HepG2 (cell line): ENCODE measurements around the gene ARCN1. TPM values are rescaled to one million over a fixed set of nuclear protein-coding genes. Genes with fewer than 3 reads are reported as not detected.
A peak's percentile ranks its signal among the peaks of the same experiment; 100 is the strongest.
"Not testable (repeated sequence)": the region's sequence is repeated elsewhere in the genome, so short reads cannot be mapped to it uniquely, and the experiment has no call there.

Experiments used
- ATAC-seq: fragments of 200-7000 bp; cut with Tn5 transposase; 3 replicates; pipeline ENCODE4 v1.9.1; 2020; ENCODE audit warnings: mild to moderate bottlenecking, moderate library complexity
- BruUV-seq: library from RNA; stranded (reverse); fragments of 400-500 nt; replicated peaks from 2 replicates; lab custom pipeline; 2021; lab: Mats Ljungman, UMichigan
- CTCF ChIA-PET: fragments of 300-600 bp; formaldehyde crosslinking; extraction: SDS; loops from one replicate; lab custom pipeline; 2021; ENCODE audit warnings: low total read pairs, inconsistent platforms, low intra/inter-chr PET ratio; lab: Yijun Ruan, JAX
- POLR2A ChIA-PET: fragments of 350-600 bp; sonication (Branson Sonifier 250); formaldehyde crosslinking; loops from one replicate; lab custom pipeline; 2020; ENCODE audit warnings: antibody characterized with exemption, inconsistent platforms; lab: Yijun Ruan, JAX
- DNase-seq: peaks from one replicate; pipeline ENCODE4 v3.0.0-alpha.2; 2015; ENCODE audit warnings: low spot score
- FAIRE-seq: peaks from 3 replicates; lab custom pipeline; 2011; peaks lifted over from hg19 to GRCh38; lab: Jason Lieb, UNC
- H2AFZ ChIP-seq: one replicate; pipeline ENCODE4 v1.6.1; 2011; ENCODE audit warnings: low read length, inconsistent platforms
- H3K27ac ChIP-seq: fragments of 300-600 bp; 3 replicates; pipeline ENCODE4 v1.8.0; 2011; ENCODE audit warnings: mixed run types, mild to moderate bottlenecking, mixed read lengths, low read length, inconsistent platforms; ENCODE audit not compliant: insufficient read depth; ENCODE audit errors: extremely low read length
- H3K27me3 ChIP-seq, 2 experiments: fragments of 200-600 bp in 1 of 2; 2 replicates in 1 of 2; 3 replicates in 1 of 2; pipeline versions ENCODE4 v1.6.0 to v1.8.0; 2011; ENCODE audit warnings: low read length in 2 of 2, mild to moderate bottlenecking in 2 of 2, moderate library complexity in 2 of 2, inconsistent platforms in 1 of 2; ENCODE audit not compliant: insufficient read depth in 2 of 2, control insufficient read depth in 1 of 2
- H3K36me3 ChIP-seq, 2 experiments: fragments of 200-600 bp in 1 of 2; replicated peaks in 1 of 2; 2 replicates in 1 of 2; 3 replicates in 1 of 2; pipeline versions ENCODE4 v1.5.1 to v1.8.0; 2011; ENCODE audit warnings: low read length in 2 of 2, inconsistent platforms in 1 of 2; ENCODE audit not compliant: insufficient read depth in 2 of 2, control insufficient read depth in 1 of 2
- H3K4me1 ChIP-seq: 2 replicates; pipeline ENCODE4 v1.5.1; 2012; ENCODE audit warnings: low read length, inconsistent platforms; ENCODE audit not compliant: insufficient read depth
- H3K4me2 ChIP-seq: 2 replicates; pipeline ENCODE4 v1.6.0; 2011; ENCODE audit warnings: low read depth, low read length, inconsistent platforms
- H3K4me3 ChIP-seq, 3 experiments: fragments of 200-600 bp in 1 of 3; sonication (generic), shearing (Covaris generic) in 1 of 3; replicated peaks in 1 of 3; 2 replicates each; pipeline ENCODE4 v1.5.1; 2011 to 2016; ENCODE audit warnings: low read length in 3 of 3, inconsistent platforms in 2 of 3, low read depth in 2 of 3, mild to moderate bottlenecking in 2 of 3, control low read depth in 1 of 3, mixed read lengths in 1 of 3; ENCODE audit not compliant: insufficient read depth in 1 of 3
- H3K79me2 ChIP-seq: one replicate; pipeline ENCODE4 v1.6.1; 2011; ENCODE audit warnings: low read length, inconsistent platforms; ENCODE audit not compliant: insufficient read depth
- H3K9ac ChIP-seq: 2 replicates; pipeline ENCODE4 v1.6.0; 2011; ENCODE audit warnings: mild to moderate bottlenecking, low read depth, low read length, inconsistent platforms; ENCODE audit not compliant: insufficient read depth
- H3K9me3 ChIP-seq: 2 replicates; pipeline ENCODE4 v1.5.1; 2012; ENCODE audit warnings: mild to moderate bottlenecking, low read length
- H4K20me1 ChIP-seq: 2 replicates; pipeline ENCODE4 v1.6.0; 2011; ENCODE audit warnings: inconsistent platforms, mild to moderate bottlenecking, low read length, moderate library complexity; ENCODE audit not compliant: insufficient read depth
- NR2F6 ChIP-seq, 2 experiments: IDR thresholded peaks; 2 replicates each; pipeline ENCODE4 v1.6.1; 2016; ENCODE audit warnings: antibody characterized with exemption in 1 of 2, mild to moderate bottlenecking in 1 of 2
- ZBTB38 ChIP-seq: sonication (generic); formaldehyde crosslinking; IDR thresholded peaks from 2 replicates; pipeline ENCODE4 v1.5.1; 2020; ENCODE audit warnings: mild to moderate bottlenecking, missing genetic modification reagents
- ZMYM3 ChIP-seq: sonication (generic); formaldehyde crosslinking; IDR thresholded peaks from 2 replicates; pipeline ENCODE4 v1.5.1; 2020; ENCODE audit warnings: mild to moderate bottlenecking, missing genetic modification reagents
- ZNF350 ChIP-seq: sonication (generic); formaldehyde crosslinking; IDR thresholded peaks from 2 replicates; pipeline ENCODE4 v1.4.0; 2020; ENCODE audit warnings: mild to moderate bottlenecking, low read depth, missing genetic modification reagents, borderline replicate concordance
- ZNF460 ChIP-seq: sonication (generic); formaldehyde crosslinking; IDR thresholded peaks from 2 replicates; pipeline ENCODE4 v1.5.1; 2020; ENCODE audit warnings: missing genetic modification reagents, mild to moderate bottlenecking, borderline replicate concordance
- ZNF816 ChIP-seq: sonication (generic); formaldehyde crosslinking; IDR thresholded peaks from 2 replicates; pipeline ENCODE4 v1.8.0; 2022; ENCODE audit warnings: missing genetic modification reagents, mild to moderate bottlenecking, borderline replicate concordance
- WGBS: methylation state at CpG from one replicate; pipeline ENCODE4 v1.1.6; 2017; ENCODE audit warnings: low lambda C conversion rate; 5-methylcytosine and 5-hydroxymethylcytosine counted together
- in situ Hi-C: cut with HindIII; loops from 2 replicates; pipeline ENCODE4 v1.10.0; 2017; ENCODE audit warnings: low pct_unique_long_range_greater_than_20kb; ENCODE audit not compliant: extremely low pct_ligation_motif_present
- intact Hi-C: fragments of 100-400 bp; cut with micrococcal nuclease; formaldehyde crosslinking; loops from one replicate; pipeline ENCODE4 v1.10.0; 2022; ENCODE audit not compliant: unreplicated experiment
- polyA plus RNA-seq, 8 experiments: library from polyadenylated mRNA; depleted of rRNA in 3 of 8; stranded (reverse) in 7 of 8; unstranded in 1 of 8; fragments of >200 nt; fragmentation: Illumina TruSeq in 4 of 8; extraction: Trizol in 4 of 8; gene quantifications; 2 replicates each; pipeline versions ENCODE4 v1.2.1 to v1.2.3, GENCODE V29; 2011 to 2016; ENCODE audit warnings: low read depth in 4 of 8, missing spikeins in 1 of 8, mixed read lengths in 1 of 8; ENCODE audit not compliant: insufficient read depth in 1 of 8
- total RNA-seq, 5 experiments: library from RNA; depleted of rRNA; stranded (reverse); fragments of >200 nt; fragmentation: Illumina TruSeq; extraction: Trizol; gene quantifications; 2 replicates each; pipeline ENCODE4 v1.2.3, GENCODE V29; 2016; ENCODE audit warnings: low read depth in 1 of 5
- TF ChIP-seq, protein P1 (sequence below): sonication (generic); formaldehyde crosslinking; IDR thresholded peaks from 2 replicates; pipeline ENCODE4 v1.4.0; 2020; ENCODE audit warnings: mild to moderate bottlenecking, low read depth, missing genetic modification reagents
- TF ChIP-seq, protein P2 (sequence below): sonication (generic); formaldehyde crosslinking; IDR thresholded peaks from 2 replicates; pipeline ENCODE4 v1.5.0; 2020; ENCODE audit warnings: mild to moderate bottlenecking, missing genetic modification reagents
- TF ChIP-seq, protein P3 (sequence below), 2 experiments: fragments of 450-650 bp in 1 of 2; sonication (generic) in 1 of 2; formaldehyde crosslinking; IDR thresholded peaks; 2 replicates each; pipeline versions ENCODE4 v1.5.0 to v1.8.0; 2020 to 2022; ENCODE audit warnings: mild to moderate bottlenecking in 1 of 2, missing genetic modification reagents in 1 of 2

ARCN1 gene
- total and polyA plus RNA-seq, 2 of the 13 experiments (the other 11 are each of a cell fraction or from before 2014, with no cell fraction given): 148 to 200 TPM

DNA sequence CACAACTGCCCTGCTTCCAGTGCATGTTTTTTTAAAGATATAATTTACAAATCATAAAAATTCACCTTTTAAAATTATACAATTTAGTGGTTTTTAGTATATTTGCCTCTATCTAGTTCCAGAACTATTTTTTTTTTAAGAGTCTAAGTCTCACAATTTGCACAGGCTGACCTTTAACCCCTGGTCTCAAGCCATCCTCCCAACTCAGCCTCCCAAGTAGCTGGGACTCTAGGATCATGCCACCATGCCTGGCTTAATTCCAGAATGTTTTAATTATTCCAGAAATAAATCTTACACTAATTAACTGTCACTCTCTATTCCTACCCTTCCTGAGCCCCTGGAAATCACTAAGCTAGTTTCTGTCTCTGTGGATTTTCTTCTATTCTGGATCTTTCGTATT is 1.4 kb upstream of the ARCN1 start:
- Histone ChIP-seq H3K79me2 (peaks cover 36% of the 10 kb centered on the region), H3K4me3 (no peak overlapping the region), H3K4me1 (peaks cover 47% of the 10 kb centered on the region), H3K9ac (no peak overlapping the region), H3K27me3 (no peaks in the 10 kb centered on the region; a peak in 1 of 5 replicates), H3K27ac (no peak overlapping the region), H3K9me3 (no peaks in the 10 kb centered on the region), H4K20me1 (peaks cover 26% of the 10 kb centered on the region), H3K4me2 (no peak overlapping the region), H2AFZ (no peak overlapping the region), H3K36me3 (no peaks in the 10 kb centered on the region; a peak in 1 of 5 replicates)
- ChIA-PET POLR2A (no interaction called here), CTCF (no interaction called here)
- BruUV-seq: no TSS peak
- intact Hi-C loops: loop anchor here (5.0 kb wide), 1 partner anchor 37 kb away; the partner anchor contains the start of gene PHLDB1
- DNase-seq (no peak), ATAC-seq (no peak), FAIRE-seq (no peak)
- TF ChIP-seq, protein P1, sequence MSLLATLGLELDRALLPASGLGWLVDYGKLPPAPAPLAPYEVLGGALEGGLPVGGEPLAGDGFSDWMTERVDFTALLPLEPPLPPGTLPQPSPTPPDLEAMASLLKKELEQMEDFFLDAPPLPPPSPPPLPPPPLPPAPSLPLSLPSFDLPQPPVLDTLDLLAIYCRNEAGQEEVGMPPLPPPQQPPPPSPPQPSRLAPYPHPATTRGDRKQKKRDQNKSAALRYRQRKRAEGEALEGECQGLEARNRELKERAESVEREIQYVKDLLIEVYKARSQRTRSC (CRISPR knock-in tag): no peak
- TF ChIP-seq, protein P2, sequence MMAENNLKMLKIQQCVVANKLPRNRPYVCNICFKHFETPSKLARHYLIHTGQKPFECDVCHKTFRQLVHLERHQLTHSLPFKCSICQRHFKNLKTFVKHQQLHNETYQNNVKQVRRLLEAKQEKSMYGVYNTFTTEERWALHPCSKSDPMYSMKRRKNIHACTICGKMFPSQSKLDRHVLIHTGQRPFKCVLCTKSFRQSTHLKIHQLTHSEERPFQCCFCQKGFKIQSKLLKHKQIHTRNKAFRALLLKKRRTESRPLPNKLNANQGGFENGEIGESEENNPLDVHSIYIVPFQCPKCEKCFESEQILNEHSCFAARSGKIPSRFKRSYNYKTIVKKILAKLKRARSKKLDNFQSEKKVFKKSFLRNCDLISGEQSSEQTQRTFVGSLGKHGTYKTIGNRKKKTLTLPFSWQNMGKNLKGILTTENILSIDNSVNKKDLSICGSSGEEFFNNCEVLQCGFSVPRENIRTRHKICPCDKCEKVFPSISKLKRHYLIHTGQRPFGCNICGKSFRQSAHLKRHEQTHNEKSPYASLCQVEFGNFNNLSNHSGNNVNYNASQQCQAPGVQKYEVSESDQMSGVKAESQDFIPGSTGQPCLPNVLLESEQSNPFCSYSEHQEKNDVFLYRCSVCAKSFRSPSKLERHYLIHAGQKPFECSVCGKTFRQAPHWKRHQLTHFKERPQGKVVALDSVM (CRISPR knock-in tag): peak; percentile 38
- TF ChIP-seq NR2F6 (IDR thresholded peaks at IDR 0.05) (peak; percentile 40; the same call in 1 of the 2 replicates), NR2F6 (CRISPR knock-in tag; IDR thresholded peaks at IDR 0.05) (0 out of 2 replicates have a peak, but pooled peaks have one; percentile 10)
- WGBS: 91% methylated on average over 1 of the region's 1 CpG
- in situ Hi-C loops: no loop called here

DNA sequence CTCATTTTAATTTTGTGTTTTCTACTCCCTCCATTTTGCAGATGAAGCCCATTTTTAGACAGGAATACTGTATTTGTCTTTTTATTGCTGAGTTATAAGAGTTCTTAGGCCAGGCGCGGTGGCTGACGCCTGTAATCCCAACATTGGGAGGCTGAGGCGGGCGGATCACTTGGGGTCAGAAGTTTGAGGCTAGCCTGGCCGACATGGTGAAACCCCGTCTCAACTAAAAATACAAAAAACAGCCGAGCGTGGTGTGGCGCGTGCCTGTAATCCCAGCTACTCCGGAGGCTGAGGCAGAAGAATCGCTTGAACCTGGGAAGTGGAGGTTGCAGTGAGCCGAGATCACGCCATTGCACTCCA is 528 bp upstream of the ARCN1 start:
- POLR2A ChIA-PET: interaction anchor here (0.7 to 2.7 kb wide), 6 partner anchors 28 to 50 kb away, joined by 3 to 17 read pairs (median 6); partner anchors contain the start of gene TMEM25
- H3K27me3 ChIP-seq, ATAC-seq, DNase-seq, FAIRE-seq, CTCF ChIA-PET, in situ Hi-C loops, H3K9me3 ChIP-seq, H3K36me3 ChIP-seq, H2AFZ ChIP-seq: not testable (repeated sequence)
- 0 out of 2 replicates have a peak, but pooled peaks have one; percentile 1 for TF ChIP-seq ZNF350 (CRISPR knock-in tag)
- peak; percentile 81 for TF ChIP-seq ZMYM3 (CRISPR knock-in tag)
- 0 out of 2 replicates have a peak, but pooled peaks have one; percentile 65 for TF ChIP-seq ZNF816 (CRISPR knock-in tag)
- TF ChIP-seq, protein P3, sequence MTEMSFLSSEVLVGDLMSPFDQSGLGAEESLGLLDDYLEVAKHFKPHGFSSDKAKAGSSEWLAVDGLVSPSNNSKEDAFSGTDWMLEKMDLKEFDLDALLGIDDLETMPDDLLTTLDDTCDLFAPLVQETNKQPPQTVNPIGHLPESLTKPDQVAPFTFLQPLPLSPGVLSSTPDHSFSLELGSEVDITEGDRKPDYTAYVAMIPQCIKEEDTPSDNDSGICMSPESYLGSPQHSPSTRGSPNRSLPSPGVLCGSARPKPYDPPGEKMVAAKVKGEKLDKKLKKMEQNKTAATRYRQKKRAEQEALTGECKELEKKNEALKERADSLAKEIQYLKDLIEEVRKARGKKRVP (CRISPR knock-in tag; IDR thresholded peaks at IDR 0.05): 0 out of 4 replicates have a peak, but pooled peaks of 1 of the 2 experiments have one; percentile 5
- TF ChIP-seq ZNF460 (CRISPR knock-in tag): peak; percentile 41; the same call in 1 of the 2 replicates
- TF ChIP-seq, protein P2 (CRISPR knock-in tag): peak; percentile 96
- peak; percentile 62; the same call in 1 of the 2 replicates for TF ChIP-seq ZBTB38 (CRISPR knock-in tag)
- peaks cover 45% of the 10 kb centered on the region for H3K79me2 ChIP-seq
- H3K9ac ChIP-seq: peak overlapping the region; percentile 100; the same call in 1 of the 2 replicates
- H3K4me2 ChIP-seq: peak overlapping the region; percentile 67
- BruUV-seq: TSS peak; percentile 85
- intact Hi-C loops: loop anchor here (5.0 kb wide), 1 partner anchor 36 kb away; the partner anchor contains the start of gene PHLDB1
- H4K20me1 ChIP-seq: peaks cover 33% of the 10 kb centered on the region
- H3K27ac ChIP-seq: peak overlapping the region; percentile 95
- peaks cover 47% of the 10 kb centered on the region for H3K4me1 ChIP-seq
- H3K4me3 ChIP-seq: peak overlapping the region; percentile 68 to 97 (median 94)
- 31% methylated on average over 15 of the region's 15 CpGs for WGBS
